CD4-positive, alpha-beta T cell (primary cell): ENCODE results near the gene KLHL3. TPM values are rescaled to one million over a fixed set of nuclear protein-coding genes. Genes with fewer than 3 reads are reported as not detected.

Experiments
- ATAC-seq: fragments of 200-7000 bp; cut with Tn5 transposase; one replicate; pipeline ENCODE4 v1.10.0; 2022; ENCODE audit warnings: mild to moderate bottlenecking; ENCODE audit not compliant: poor library complexity
- CTCF ChIA-PET: fragments of 350-600 bp; sonication (Branson Sonifier 250); formaldehyde crosslinking; loops from one replicate; lab custom pipeline; 2021; ENCODE audit warnings: antibody characterized with exemption, inconsistent platforms; lab: Charles Lee
- POLR2A ChIA-PET: fragments of 350-600 bp; sonication (Branson Sonifier 250); formaldehyde crosslinking; loops from one replicate; lab custom pipeline; 2021; ENCODE audit warnings: antibody characterized with exemption, inconsistent platforms; lab: Charles Lee
- DNase-seq, 14 experiments: peaks; one replicate each; pipeline ENCODE4 v3.0.0-alpha.2; 2013 to 2020; ENCODE audit warnings: mixed read lengths in 2 of 14
- H3K27ac ChIP-seq, 2 donors: one replicate each; pipeline versions ENCODE4 v1.5.1 to v1.7.0; 2013; ENCODE audit warnings: low read length in 2 of 2, low read depth in 1 of 2, mild to moderate bottlenecking in 1 of 2
- H3K27me3 ChIP-seq, 2 experiments: 1 replicate in 1 of 2; 2 replicates in 1 of 2; pipeline versions ENCODE4 v1.6.1 to v1.7.0; 2013; ENCODE audit warnings: low read length in 2 of 2, control low read depth in 1 of 2, mild to moderate bottlenecking in 1 of 2, moderate library complexity in 1 of 2; ENCODE audit not compliant: insufficient read depth in 2 of 2, control insufficient read depth in 1 of 2
- H3K36me3 ChIP-seq: one replicate; pipeline ENCODE4 v1.6.1; 2013; ENCODE audit warnings: low read length, control low read depth; ENCODE audit not compliant: insufficient read depth
- H3K4me1 ChIP-seq: one replicate; pipeline ENCODE4 v1.6.1; 2013; ENCODE audit warnings: low read length, control low read depth; ENCODE audit not compliant: insufficient read depth
- H3K4me3 ChIP-seq: one replicate; pipeline ENCODE4 v1.5.1; 2013; ENCODE audit warnings: mild to moderate bottlenecking, low read length, moderate library complexity
- H3K9me3 ChIP-seq, 2 experiments: 1 replicate in 1 of 2; 2 replicates in 1 of 2; pipeline versions ENCODE4 v1.6.1 to v1.7.0; 2013; ENCODE audit warnings: low read length in 2 of 2, mild to moderate bottlenecking in 2 of 2, control low read depth in 1 of 2, moderate library complexity in 1 of 2; ENCODE audit not compliant: control insufficient read depth in 1 of 2, insufficient read depth in 1 of 2
- H3K27ac Mint-ChIP-seq: one replicate; pipeline ENCODE4 v1.8.0; 2020; ENCODE audit warnings: mixed read lengths
- H3K27me3 Mint-ChIP-seq: one replicate; pipeline ENCODE4 v1.8.0; 2021; ENCODE audit warnings: mixed read lengths
- H3K36me3 Mint-ChIP-seq: one replicate; pipeline ENCODE4 v1.8.0; 2021; ENCODE audit warnings: low read depth, mixed read lengths
- H3K4me1 Mint-ChIP-seq: one replicate; pipeline ENCODE4 v1.8.0; 2021; ENCODE audit warnings: low read depth, mixed read lengths
- H3K4me3 Mint-ChIP-seq: one replicate; pipeline ENCODE4 v1.8.0; 2020; ENCODE audit warnings: mild to moderate bottlenecking, mixed read lengths
- H3K9me3 Mint-ChIP-seq: one replicate; pipeline ENCODE4 v1.8.0; 2020; ENCODE audit warnings: mixed read lengths
- intact Hi-C, 2 experiments: fragments of 100-400 bp; cut with DNase I in 1 of 2; cut with micrococcal nuclease in 1 of 2; formaldehyde crosslinking; loops; one replicate each; pipeline versions ENCODE4 v1.15.1 to v1.9.0; 2023 to 2025; cut with DNase I, micrococcal nuclease
- total RNA-seq, 174 experiments: library from RNA in 2 of 174; stranded (reverse) in 2 of 174; gene quantifications; one replicate each; pipeline ENCODE4 v1.2.3 and lab custom pipeline; 2021 to 2026
- TF ChIP-seq, protein P1 (sequence below): fragments of 200-600 bp; IDR thresholded peaks from one replicate; pipeline ENCODE4 v1.8.0; 2022; ENCODE audit warnings: antibody characterized with exemption, mild to moderate bottlenecking

The KLHL3 gene
- total RNA-seq, 2 experiments from 2014 or later = 22.0 to 25.9 TPM

DNA sequence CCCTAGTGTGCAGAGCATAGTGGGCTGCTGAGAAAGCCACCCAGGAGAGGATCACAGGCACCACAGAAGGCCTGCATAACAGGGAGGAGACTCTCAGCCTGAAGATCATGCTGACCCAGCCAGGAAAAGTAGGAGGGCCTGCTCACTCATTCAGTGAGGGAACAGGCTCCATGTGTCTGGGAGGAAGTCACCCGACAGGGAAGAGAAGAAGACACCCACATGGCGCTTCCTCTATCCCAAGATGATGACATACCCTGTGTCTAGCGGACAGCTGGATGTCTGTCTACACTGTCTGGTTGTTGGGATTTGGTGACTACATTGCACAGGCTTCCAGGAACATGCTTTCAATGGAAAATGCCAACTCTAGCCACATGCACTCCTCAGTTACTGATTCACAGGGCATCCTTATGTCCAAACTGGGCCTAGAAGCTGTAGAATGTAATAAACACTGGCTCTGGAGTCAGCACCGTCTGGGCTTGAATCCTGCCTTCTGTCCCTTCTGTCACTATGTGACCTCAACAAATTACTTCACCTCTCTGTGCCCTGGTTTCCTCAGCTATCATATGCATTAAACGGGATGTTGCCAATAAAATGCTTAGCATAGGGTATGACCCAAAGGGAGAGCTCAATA is 47.6 kb downstream of the KLHL3 start:
- H3K27me3 ChIP-seq = no peaks in the 10 kb centered on the region
- intact Hi-C loops = no loop called here
- H3K4me3 ChIP-seq = no peak overlapping the region
- H3K4me1 Mint-ChIP-seq = peaks cover 9% of the 10 kb centered on the region
- no peaks in the 10 kb centered on the region for H3K9me3 Mint-ChIP-seq
- no peak overlapping the region for H3K27ac Mint-ChIP-seq
- TF ChIP-seq, protein P1, sequence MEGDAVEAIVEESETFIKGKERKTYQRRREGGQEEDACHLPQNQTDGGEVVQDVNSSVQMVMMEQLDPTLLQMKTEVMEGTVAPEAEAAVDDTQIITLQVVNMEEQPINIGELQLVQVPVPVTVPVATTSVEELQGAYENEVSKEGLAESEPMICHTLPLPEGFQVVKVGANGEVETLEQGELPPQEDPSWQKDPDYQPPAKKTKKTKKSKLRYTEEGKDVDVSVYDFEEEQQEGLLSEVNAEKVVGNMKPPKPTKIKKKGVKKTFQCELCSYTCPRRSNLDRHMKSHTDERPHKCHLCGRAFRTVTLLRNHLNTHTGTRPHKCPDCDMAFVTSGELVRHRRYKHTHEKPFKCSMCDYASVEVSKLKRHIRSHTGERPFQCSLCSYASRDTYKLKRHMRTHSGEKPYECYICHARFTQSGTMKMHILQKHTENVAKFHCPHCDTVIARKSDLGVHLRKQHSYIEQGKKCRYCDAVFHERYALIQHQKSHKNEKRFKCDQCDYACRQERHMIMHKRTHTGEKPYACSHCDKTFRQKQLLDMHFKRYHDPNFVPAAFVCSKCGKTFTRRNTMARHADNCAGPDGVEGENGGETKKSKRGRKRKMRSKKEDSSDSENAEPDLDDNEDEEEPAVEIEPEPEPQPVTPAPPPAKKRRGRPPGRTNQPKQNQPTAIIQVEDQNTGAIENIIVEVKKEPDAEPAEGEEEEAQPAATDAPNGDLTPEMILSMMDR = no peak
- H3K36me3 Mint-ChIP-seq = peaks cover 77% of the 10 kb centered on the region
- peaks cover 29% of the 10 kb centered on the region for H3K36me3 ChIP-seq
- ChIA-PET POLR2A (interaction anchor here (1.0 kb wide), 1 partner anchor 22 kb away, joined by 3 read pairs; no protein-coding TSS in a partner anchor), CTCF (interaction anchor here (1.0 kb wide), 1 partner anchor 54 kb away, joined by 3 read pairs; no protein-coding TSS in a partner anchor)
- peaks cover 3% of the 10 kb centered on the region for H3K4me1 ChIP-seq
- DNase-seq (no peak), ATAC-seq (no peak)
- H3K27ac ChIP-seq = no peak overlapping the region
- H3K9me3 ChIP-seq = no peaks in the 10 kb centered on the region
- no peaks in the 10 kb centered on the region for H3K27me3 Mint-ChIP-seq
- no peak overlapping the region for H3K4me3 Mint-ChIP-seq

- intact Hi-C loops = no loop called here
- Histone ChIP-seq H3K4me1 (no peaks in the 10 kb centered on the region), H3K9me3 (no peaks in the 10 kb centered on the region), H3K27me3 (no peaks in the 10 kb centered on the region), H3K36me3 (peaks cover 28% of the 10 kb centered on the region), H3K27ac (no peak overlapping the region), H3K4me3 (no peak overlapping the region)
- ATAC-seq (no peak), DNase-seq (no peak)
- Mint-ChIP-seq H3K27me3 (no peaks in the 10 kb centered on the region), H3K36me3 (peaks cover 49% of the 10 kb centered on the region), H3K4me3 (no peak overlapping the region), H3K4me1 (no peaks in the 10 kb centered on the region), H3K9me3 (no peaks in the 10 kb centered on the region), H3K27ac (no peak overlapping the region)
- TF ChIP-seq, protein P1 = no peak
- POLR2A ChIA-PET = interaction anchor here (2.4 kb wide), 1 partner anchor 11 kb away, joined by 9 read pairs; no protein-coding TSS in a partner anchor
- CTCF ChIA-PET = no interaction called here
Measured at GRCh38 chr5:137684761-137685160, 51.1 kb downstream of the KLHL3 start.

- ChIA-PET POLR2A (no interaction called here), CTCF (no interaction called here)
- DNase-seq (no peak), ATAC-seq (no peak)
- Mint-ChIP-seq H3K9me3 (no peaks in the 10 kb centered on the region), H3K4me3 (no peak overlapping the region), H3K27ac (no peak overlapping the region), H3K4me1 (no peaks in the 10 kb centered on the region), H3K27me3 (no peaks in the 10 kb centered on the region), H3K36me3 (peaks cover 52% of the 10 kb centered on the region)
- no peak overlapping the region for H3K4me3 ChIP-seq
- intact Hi-C loops = no loop called here
- H3K9me3 ChIP-seq = no peaks in the 10 kb centered on the region
- TF ChIP-seq, protein P1 = no peak
- no peak overlapping the region for H3K27ac ChIP-seq
- H3K27me3 ChIP-seq = no peaks in the 10 kb centered on the region
- peaks cover 16% of the 10 kb centered on the region for H3K36me3 ChIP-seq
- no peaks in the 10 kb centered on the region for H3K4me1 ChIP-seq
Measured at GRCh38 chr5:137681191-137681590, 54.7 kb downstream of the KLHL3 start.
